HEK293 (cell line): Measurements from ENCODE around the gene ZFHX3.

Experiments used
- CTCF ChIA-PET: fragments of 350-600 bp; formaldehyde crosslinking; extraction: SDS; loops from one replicate; lab custom pipeline; 2021; ENCODE audit warnings: antibody characterized with exemption; lab: Yijun Ruan, JAX
- POLR2A ChIA-PET: fragments of 300-600 bp; formaldehyde crosslinking; extraction: SDS; loops from one replicate; lab custom pipeline; 2020; ENCODE audit warnings: antibody characterized with exemption, inconsistent platforms; lab: Yijun Ruan, JAX
- H3K27ac ChIP-seq: fragments of 200-500 bp; sonication (Bioruptor generic); 2 replicates; pipeline ENCODE4 v1.5.1; 2014; ENCODE audit warnings: low read depth, low read length, control low read depth, inconsistent platforms; ENCODE audit errors: extremely low read depth
- H3K36me3 ChIP-seq, 2 experiments: fragments of 200-500 bp in 1 of 2; sonication (Bioruptor generic) in 1 of 2; 1 replicate in 1 of 2; 2 replicates in 1 of 2; pipeline ENCODE4 v1.5.1; 2014 to 2017; ENCODE audit warnings: inconsistent platforms in 2 of 2, low read length in 2 of 2; ENCODE audit not compliant: control insufficient read depth in 2 of 2, insufficient read depth in 1 of 2
- H3K4me1 ChIP-seq: fragments of 200-500 bp; sonication (Bioruptor generic); 2 replicates; pipeline ENCODE4 v1.5.1; 2014; ENCODE audit warnings: mild to moderate bottlenecking, low read length, inconsistent platforms; ENCODE audit not compliant: control insufficient read depth, insufficient read depth
- H3K4me3 ChIP-seq: 2 replicates; pipeline ENCODE4 v1.5.1; 2011; ENCODE audit warnings: low read depth, mild to moderate bottlenecking, control low read depth, low read length, moderate library complexity
- H3K9me3 ChIP-seq: fragments of 200-500 bp; sonication (Bioruptor generic); 2 replicates; pipeline ENCODE4 v1.5.1; 2014; ENCODE audit warnings: low read depth, low read length, inconsistent platforms; ENCODE audit not compliant: control insufficient read depth, insufficient read depth
- EGR2 ChIP-seq: fragments of 450-650 bp; formaldehyde crosslinking; IDR thresholded peaks from 2 replicates; pipeline ENCODE4 v1.5.1; 2016; ENCODE audit warnings: low read depth, missing biosample characterization, missing genetic modification characterization
- HOXC10 ChIP-seq: sonication (generic); formaldehyde crosslinking; IDR thresholded peaks from 2 replicates; pipeline ENCODE4 v1.8.1; 2023; ENCODE audit warnings: mild to moderate bottlenecking, missing genetic modification reagents
- MEIS1 ChIP-seq: sonication (generic); formaldehyde crosslinking; IDR thresholded peaks from 2 replicates; pipeline ENCODE4 v1.8.1; 2022; ENCODE audit warnings: missing genetic modification reagents, mild to moderate bottlenecking, borderline replicate concordance
- OVOL3 ChIP-seq: fragments of 450-650 bp; formaldehyde crosslinking; IDR thresholded peaks from 2 replicates; pipeline ENCODE4 v1.5.1; 2016; ENCODE audit warnings: missing biosample characterization, missing genetic modification characterization
- PATZ1 ChIP-seq: fragments of 450-650 bp; formaldehyde crosslinking; IDR thresholded peaks from 2 replicates; pipeline ENCODE4 v1.5.1; 2016; ENCODE audit warnings: missing biosample characterization, missing genetic modification characterization
- ZFHX2 ChIP-seq: fragments of 450-650 bp; formaldehyde crosslinking; conservative IDR thresholded peaks from 2 replicates; pipeline ENCODE4 v1.5.1; 2016; ENCODE audit warnings: missing biosample characterization, missing genetic modification characterization
- ZNF184 ChIP-seq: fragments of 450-650 bp; IDR thresholded peaks from 2 replicates; pipeline ENCODE4 v1.5.1; 2018; ENCODE audit warnings: missing biosample characterization, mild to moderate bottlenecking, missing genetic modification characterization
- ZNF280C ChIP-seq: fragments of 450-650 bp; formaldehyde crosslinking; IDR thresholded peaks from 2 replicates; pipeline ENCODE4 v1.5.1; 2016; ENCODE audit warnings: missing biosample characterization, missing genetic modification characterization
- ZNF37A ChIP-seq: fragments of 450-650 bp; IDR thresholded peaks from 2 replicates; pipeline ENCODE4 v1.5.1; 2018; ENCODE audit warnings: missing biosample characterization, missing genetic modification characterization
- ZNF48 ChIP-seq: fragments of 450-650 bp; formaldehyde crosslinking; IDR thresholded peaks from 2 replicates; pipeline ENCODE4 v1.5.1; 2016; ENCODE audit warnings: missing biosample characterization, missing genetic modification characterization
- ZNF501 ChIP-seq: fragments of 450-650 bp; formaldehyde crosslinking; IDR thresholded peaks from 2 replicates; pipeline ENCODE4 v1.5.1; 2016; ENCODE audit warnings: missing biosample characterization, missing genetic modification characterization
- ZNF510 ChIP-seq: fragments of 450-650 bp; formaldehyde crosslinking; IDR thresholded peaks from 2 replicates; pipeline ENCODE4 v1.5.1; 2018; ENCODE audit warnings: mild to moderate bottlenecking, missing genetic modification characterization, missing biosample characterization; ENCODE audit not compliant: insufficient replicate concordance
- ZNF529 ChIP-seq: fragments of 450-650 bp; formaldehyde crosslinking; IDR thresholded peaks from 2 replicates; pipeline ENCODE4 v1.5.1; 2017; ENCODE audit warnings: missing genetic modification characterization, missing biosample characterization; ENCODE audit not compliant: insufficient replicate concordance
- ZNF558 ChIP-seq: fragments of 450-650 bp; formaldehyde crosslinking; IDR thresholded peaks from 2 replicates; pipeline ENCODE4 v1.5.1; 2016; ENCODE audit warnings: missing biosample characterization, missing genetic modification characterization
- ZNF600 ChIP-seq: fragments of 450-650 bp; formaldehyde crosslinking; IDR thresholded peaks from 2 replicates; pipeline ENCODE4 v1.5.1; 2016; ENCODE audit warnings: missing biosample characterization, missing genetic modification characterization
- ZSCAN30 ChIP-seq: fragments of 450-650 bp; IDR thresholded peaks from 2 replicates; pipeline ENCODE4 v1.5.1; 2018; ENCODE audit warnings: missing biosample characterization, mild to moderate bottlenecking, missing genetic modification characterization, moderate library complexity
- TF ChIP-seq, protein P1 (sequence below): fragments of 450-650 bp; formaldehyde crosslinking; IDR thresholded peaks from 2 replicates; pipeline ENCODE4 v1.5.1; 2016; ENCODE audit warnings: missing biosample characterization, missing genetic modification characterization, low read depth

ZFHX3 gene

GRCh38 chr16:72785171-72785570 lies 262.8 kb downstream of the ZFHX3 start:
- no peak overlapping the region for H3K27ac ChIP-seq
- TF ChIP-seq HOXC10 (CRISPR knock-in tag), result no peak
- TF ChIP-seq, all 188 proteins: peak for 0
- Histone ChIP-seq H3K9me3 (no peaks in the 10 kb centered on the region), H3K36me3 (peaks cover 0 to 24% of the 10 kb centered on the region in 2 experiments; a peak in 1 of 3 replicates), H3K4me3 (no peak overlapping the region), H3K4me1 (peaks cover 2% of the 10 kb centered on the region; the same call in 1 of the 2 replicates)
- CTCF ChIA-PET, result interaction anchor here (0.9 to 1.7 kb wide), 2 partner anchors 34 to 47 kb away, joined by 3 to 4 read pairs; no protein-coding TSS in a partner anchor
- POLR2A ChIA-PET, result no interaction called here

DNA sequence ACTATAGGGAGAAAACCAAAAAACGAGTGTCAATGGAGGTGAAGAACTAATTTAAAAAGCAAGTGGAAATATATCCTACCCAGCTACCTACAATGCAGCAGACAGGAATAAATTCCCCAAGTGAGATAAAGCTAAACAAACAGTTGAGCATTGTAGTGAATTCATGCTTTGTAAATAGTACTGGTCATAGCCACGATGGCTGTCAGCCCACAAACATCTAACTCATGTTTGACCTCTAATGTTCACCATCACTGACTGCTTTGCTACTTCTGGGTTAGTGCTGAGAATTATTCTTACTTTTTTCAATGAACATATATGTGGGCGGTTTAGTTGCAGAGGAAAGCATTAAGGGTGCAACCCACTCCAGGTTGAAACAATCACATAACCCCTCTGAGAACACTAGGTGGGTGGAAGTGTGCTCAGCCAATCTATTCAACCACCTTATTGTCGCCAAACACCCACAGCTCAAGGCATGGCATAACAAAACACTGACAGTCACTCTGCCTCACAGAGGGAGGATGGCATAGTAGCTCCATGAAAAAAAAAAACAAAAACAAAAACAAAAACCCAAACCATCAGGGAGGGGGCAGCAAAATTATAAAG lies 264.1 kb downstream of the ZFHX3 start:
- Histone ChIP-seq H3K4me1 (peaks cover 2% of the 10 kb centered on the region; the same call in 1 of the 2 replicates), H3K9me3 (no peaks in the 10 kb centered on the region), H3K36me3 (peaks cover 0 to 12% of the 10 kb centered on the region in 2 experiments; a peak in 1 of 3 replicates), H3K4me3 (no peak overlapping the region), H3K27ac (no peak overlapping the region)
- CTCF ChIA-PET, result interaction anchor here (1.1 kb wide), 1 partner anchor 659 kb away, joined by 3 read pairs; no protein-coding TSS in a partner anchor
- no peak for TF ChIP-seq ZNF48 (tag by site-specific recombination)
- no peak for TF ChIP-seq ZNF529 (tag by site-specific recombination)
- TF ChIP-seq ZNF184 (tag by site-specific recombination), result no peak
- no peak for TF ChIP-seq ZSCAN30 (tag by site-specific recombination)
- TF ChIP-seq ZNF510 (tag by site-specific recombination), result no peak
- TF ChIP-seq ZNF37A (tag by site-specific recombination), result no peak
- no peak for TF ChIP-seq ZNF280C (tag by site-specific recombination)
- TF ChIP-seq ZNF558 (tag by site-specific recombination), result no peak
- no peak for TF ChIP-seq ZNF600 (tag by site-specific recombination)
- TF ChIP-seq EGR2, result peak; percentile 98
- TF ChIP-seq, protein P1, sequence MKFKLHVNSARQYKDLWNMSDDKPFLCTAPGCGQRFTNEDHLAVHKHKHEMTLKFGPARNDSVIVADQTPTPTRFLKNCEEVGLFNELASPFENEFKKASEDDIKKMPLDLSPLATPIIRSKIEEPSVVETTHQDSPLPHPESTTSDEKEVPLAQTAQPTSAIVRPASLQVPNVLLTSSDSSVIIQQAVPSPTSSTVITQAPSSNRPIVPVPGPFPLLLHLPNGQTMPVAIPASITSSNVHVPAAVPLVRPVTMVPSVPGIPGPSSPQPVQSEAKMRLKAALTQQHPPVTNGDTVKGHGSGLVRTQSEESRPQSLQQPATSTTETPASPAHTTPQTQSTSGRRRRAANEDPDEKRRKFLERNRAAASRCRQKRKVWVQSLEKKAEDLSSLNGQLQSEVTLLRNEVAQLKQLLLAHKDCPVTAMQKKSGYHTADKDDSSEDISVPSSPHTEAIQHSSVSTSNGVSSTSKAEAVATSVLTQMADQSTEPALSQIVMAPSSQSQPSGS (tag by site-specific recombination), result no peak
- TF ChIP-seq ZFHX2 (tag by site-specific recombination), result peak; percentile 97
- TF ChIP-seq ZNF501 (tag by site-specific recombination), result no peak
- POLR2A ChIA-PET, result interaction anchor here (0.7 kb wide), 1 partner anchor 57 kb away, joined by 4 read pairs; no protein-coding TSS in a partner anchor

- Histone ChIP-seq H3K27ac (no peak overlapping the region), H3K36me3 (no peaks in the 10 kb centered on the region), H3K9me3 (no peaks in the 10 kb centered on the region), H3K4me3 (no peak overlapping the region), H3K4me1 (no peaks in the 10 kb centered on the region)
- ChIA-PET CTCF (no interaction called here), POLR2A (no interaction called here)
- TF ChIP-seq MEIS1 (no peak), OVOL3 (tag by site-specific recombination) (no peak), PATZ1 (tag by site-specific recombination) (no peak)
Measured at GRCh38 chr16:72769876-72770275, 278.1 kb downstream of the ZFHX3 start.
